Prostate gland (tissue), 2 donors: Measurements from ENCODE around the gene OR51A2.

Experiments used
- POLR2A ChIP-seq: fragments of 450-650 bp; IDR thresholded peaks from one replicate; pipeline ENCODE4 v1.6.1; 2016; ENCODE audit warnings: antibody characterized with exemption, mild to moderate bottlenecking
- TF ChIP-seq, protein P1 (sequence below), 4 experiments: fragments of 200-600 bp in 2 of 4; fragments of 450-650 bp in 2 of 4; sonication (generic) in 2 of 4; IDR thresholded peaks; 1 replicate in 3 of 4; 2 replicates in 1 of 4; pipeline ENCODE4 v1.5.1; 2016 to 2019; ENCODE audit warnings: antibody characterized with exemption in 4 of 4, mild to moderate bottlenecking in 2 of 4, moderate library complexity in 2 of 4

DNA sequence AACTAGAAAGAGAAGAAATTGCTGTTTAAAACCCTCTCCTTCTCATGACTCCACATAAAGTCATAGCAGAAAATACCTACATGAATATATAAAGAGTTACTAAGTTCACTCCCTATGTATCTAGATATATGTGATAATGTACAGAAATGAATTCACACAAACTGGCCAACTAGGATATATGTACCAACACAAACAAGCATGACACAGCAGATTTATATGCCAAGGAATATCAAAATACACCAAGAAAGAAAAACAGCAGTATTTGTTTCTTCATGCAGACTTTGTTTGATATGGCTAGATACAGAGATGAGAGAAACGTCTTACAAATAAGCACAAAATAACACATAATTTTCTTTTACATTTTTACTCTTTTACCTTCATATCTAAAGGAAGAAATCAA lies 33.2 kb downstream of the OR51A2 start:
- no peak for TF ChIP-seq POLR2A
- TF ChIP-seq, protein P1, sequence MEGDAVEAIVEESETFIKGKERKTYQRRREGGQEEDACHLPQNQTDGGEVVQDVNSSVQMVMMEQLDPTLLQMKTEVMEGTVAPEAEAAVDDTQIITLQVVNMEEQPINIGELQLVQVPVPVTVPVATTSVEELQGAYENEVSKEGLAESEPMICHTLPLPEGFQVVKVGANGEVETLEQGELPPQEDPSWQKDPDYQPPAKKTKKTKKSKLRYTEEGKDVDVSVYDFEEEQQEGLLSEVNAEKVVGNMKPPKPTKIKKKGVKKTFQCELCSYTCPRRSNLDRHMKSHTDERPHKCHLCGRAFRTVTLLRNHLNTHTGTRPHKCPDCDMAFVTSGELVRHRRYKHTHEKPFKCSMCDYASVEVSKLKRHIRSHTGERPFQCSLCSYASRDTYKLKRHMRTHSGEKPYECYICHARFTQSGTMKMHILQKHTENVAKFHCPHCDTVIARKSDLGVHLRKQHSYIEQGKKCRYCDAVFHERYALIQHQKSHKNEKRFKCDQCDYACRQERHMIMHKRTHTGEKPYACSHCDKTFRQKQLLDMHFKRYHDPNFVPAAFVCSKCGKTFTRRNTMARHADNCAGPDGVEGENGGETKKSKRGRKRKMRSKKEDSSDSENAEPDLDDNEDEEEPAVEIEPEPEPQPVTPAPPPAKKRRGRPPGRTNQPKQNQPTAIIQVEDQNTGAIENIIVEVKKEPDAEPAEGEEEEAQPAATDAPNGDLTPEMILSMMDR (IDR thresholded peaks at IDR 0.05), result no peak
